GM18861 (cell line): ENCODE measurements around the gene SLC2A4.

ENCODE experiments used
- ATAC-seq: cut with Tn5 transposase; IDR thresholded peaks from one replicate; pipeline ENCODE4 v1.9.1; 2021; ENCODE audit not compliant: unreplicated experiment

The SLC2A4 gene

GRCh38 chr17:7263801-7264078 lies 17.8 kb upstream of the SLC2A4 start:
- ATAC-seq: no peak

- ATAC-seq: no peak
Measured at GRCh38 chr17:7266784-7267183, 14.7 kb upstream of the SLC2A4 start.

DNA sequence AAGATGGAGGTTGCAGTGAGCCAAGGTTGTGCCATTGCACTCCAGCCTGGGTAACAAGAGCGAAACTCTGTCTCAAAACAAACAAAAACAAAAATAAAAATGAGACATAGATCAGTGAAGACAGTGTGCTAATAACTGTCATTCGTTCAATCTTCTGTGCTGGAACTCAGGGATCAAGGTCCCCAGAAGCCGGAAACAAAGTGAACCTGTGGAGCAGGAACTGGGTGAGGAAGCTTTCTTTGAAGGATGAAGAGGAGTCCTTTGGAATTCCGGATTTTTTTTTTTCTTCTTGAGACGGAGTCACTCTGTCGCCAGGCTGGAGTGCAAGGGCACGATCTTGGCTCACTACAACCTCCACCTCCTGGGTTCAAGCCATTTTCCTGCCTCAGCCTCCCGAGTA lies 2.1 kb upstream of the SLC2A4 start:
- no peak for ATAC-seq

DNA sequence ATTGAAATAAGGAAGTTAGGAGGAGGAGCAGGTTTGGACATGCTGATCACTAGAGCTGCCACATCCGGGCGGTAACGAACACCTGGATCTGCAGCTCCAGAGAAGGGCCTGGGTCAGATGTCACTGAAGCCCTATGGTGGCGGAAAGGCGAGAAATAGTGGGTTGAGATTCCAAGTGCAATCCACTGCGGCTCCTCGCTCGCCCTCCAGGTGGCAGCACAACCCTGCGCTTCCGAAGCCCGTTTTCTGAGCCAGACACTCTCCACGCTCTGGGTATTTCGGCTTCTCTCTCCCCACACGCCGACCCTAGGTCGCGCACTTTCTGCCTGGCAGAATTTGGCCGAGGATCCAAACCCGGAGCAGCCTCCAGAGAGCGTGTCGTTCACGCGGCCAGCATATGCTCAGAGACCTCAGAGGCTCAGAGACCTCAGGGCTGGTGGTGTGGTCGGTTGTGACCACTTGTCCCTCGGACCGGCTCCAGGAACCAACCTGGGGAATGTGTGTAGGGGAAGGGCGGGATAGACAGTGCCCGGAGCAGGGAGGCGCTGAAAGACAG lies 922 bp upstream of the SLC2A4 start:
- ATAC-seq: peak; percentile 64

- ATAC-seq: no peak
Measured at GRCh38 chr17:7281953-7282751, 634 bp downstream of the SLC2A4 start.

DNA sequence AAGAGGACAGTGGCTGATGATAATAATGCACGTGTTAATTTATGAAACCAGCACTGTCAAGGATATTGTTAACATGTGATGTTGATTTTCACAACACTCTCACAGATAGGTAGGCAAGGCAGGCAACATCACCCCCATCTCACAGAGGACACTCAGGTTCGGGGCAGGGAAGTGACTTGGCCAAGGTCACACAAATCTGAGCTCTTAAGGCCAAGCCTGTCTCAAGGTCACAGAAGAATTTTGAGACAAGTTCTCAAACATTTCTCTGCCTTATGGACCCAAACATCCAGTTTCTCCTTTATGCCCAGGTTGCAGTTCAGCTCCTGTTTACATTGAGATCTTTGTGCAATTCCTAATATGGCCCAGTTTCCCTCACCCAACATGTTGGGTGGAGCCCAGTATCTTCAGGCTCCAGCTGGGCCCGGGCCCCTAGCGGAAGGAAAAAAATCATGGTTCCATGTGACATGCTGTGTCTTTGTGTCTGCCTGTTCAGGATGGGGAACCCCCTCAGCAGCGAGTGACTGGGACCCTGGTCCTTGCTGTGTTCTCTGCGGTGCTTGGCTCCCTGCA lies 1.3 kb downstream of the SLC2A4 start:
- no peak for ATAC-seq

GRCh38 chr17:7283471-7284216 lies 2.1 kb downstream of the SLC2A4 start:
- no peak for ATAC-seq

GRCh38 chr17:7284911-7285310 lies 3.4 kb downstream of the SLC2A4 start:
- ATAC-seq: no peak

- ATAC-seq: no peak
Measured at GRCh38 chr17:7285679-7286078, 4.2 kb downstream of the SLC2A4 start.

- no peak for ATAC-seq
Measured at GRCh38 chr17:7289256-7290032, 7.9 kb downstream of the SLC2A4 start.

GRCh38 chr17:7290166-7290565 lies 8.6 kb downstream of the SLC2A4 start:
- ATAC-seq: no peak

- ATAC-seq: no peak
Measured at GRCh38 chr17:7290685-7291084, 9.2 kb downstream of the SLC2A4 start.

DNA sequence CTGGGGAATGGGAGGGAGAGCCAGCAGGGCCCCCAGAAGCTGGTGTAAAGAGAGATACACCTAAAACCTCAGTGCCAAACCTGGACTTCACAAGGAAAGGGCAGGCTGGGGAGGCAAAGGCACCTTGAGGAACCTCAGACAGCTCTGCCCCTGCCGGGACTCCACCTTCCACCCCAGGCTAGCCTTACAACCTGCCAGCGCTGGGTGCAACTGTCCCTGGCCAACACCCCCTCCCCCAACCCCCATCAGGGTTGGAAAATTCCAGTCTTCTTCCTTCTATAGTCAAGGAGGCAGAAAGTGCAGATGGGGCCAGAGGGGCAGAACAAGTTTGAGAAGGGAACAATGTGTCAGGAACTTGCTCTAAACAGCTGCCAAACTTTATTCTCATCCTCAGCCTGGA lies 10.7 kb downstream of the SLC2A4 start:
- ATAC-seq: no peak

GRCh38 chr17:7292729-7293128 lies 11.2 kb downstream of the SLC2A4 start:
- no peak for ATAC-seq

DNA sequence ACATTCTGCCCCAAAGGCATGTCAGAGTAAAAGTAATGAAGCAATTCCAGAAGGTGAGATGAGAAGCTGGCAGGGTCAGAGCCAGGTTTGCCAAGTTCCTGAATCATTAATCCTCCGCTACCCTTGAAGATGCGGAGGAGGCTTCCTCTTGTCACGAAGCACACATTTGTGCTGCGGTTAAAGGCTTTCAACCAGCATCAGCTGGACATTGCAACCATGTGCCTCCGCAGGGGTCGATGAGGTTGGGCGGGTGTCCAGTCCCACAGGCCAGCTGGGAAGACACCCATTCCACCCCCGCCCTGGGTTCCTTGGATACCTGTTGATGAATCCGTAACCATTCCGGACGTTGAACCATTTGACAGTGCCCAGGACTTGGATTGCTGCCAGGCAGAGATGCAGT lies 11.6 kb downstream of the SLC2A4 start:
- ATAC-seq: no peak

GRCh38 chr17:7293816-7294613 lies 12.5 kb downstream of the SLC2A4 start:
- ATAC-seq: no peak

DNA sequence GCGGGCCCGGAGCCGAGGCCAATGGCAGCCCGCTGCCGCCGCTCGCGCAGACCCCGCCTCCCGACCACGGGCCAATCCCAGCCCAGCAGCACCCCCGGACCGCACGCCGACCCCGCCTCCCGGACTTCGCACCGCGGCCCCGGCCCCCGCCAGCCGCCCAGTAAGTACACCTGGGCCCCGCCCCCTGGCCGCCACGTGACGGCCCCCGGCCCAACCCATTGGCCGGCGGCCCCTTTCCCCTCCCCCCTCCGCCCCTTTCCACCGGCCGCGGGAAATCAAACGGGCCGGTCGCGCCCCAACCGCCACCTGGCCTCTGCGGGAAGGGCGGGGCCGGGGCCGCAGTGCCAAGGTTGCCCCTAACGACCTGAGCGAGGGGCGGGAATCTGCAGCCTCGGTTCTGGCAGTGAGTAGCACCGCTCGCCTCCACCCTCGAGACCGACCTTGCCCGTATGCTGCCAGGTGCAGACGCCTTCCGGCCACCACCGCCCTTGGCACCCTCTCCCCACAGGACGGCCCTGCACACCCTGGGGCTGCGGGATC lies 13.2 kb downstream of the SLC2A4 start, which contains the start of gene YBX2:
Gene YBX2, minus strand, starts transcription at position 26 of the 540 bp plus-strand sequence. CDS start 139 bp downstream, outside the sequence.
- ATAC-seq: no peak

DNA sequence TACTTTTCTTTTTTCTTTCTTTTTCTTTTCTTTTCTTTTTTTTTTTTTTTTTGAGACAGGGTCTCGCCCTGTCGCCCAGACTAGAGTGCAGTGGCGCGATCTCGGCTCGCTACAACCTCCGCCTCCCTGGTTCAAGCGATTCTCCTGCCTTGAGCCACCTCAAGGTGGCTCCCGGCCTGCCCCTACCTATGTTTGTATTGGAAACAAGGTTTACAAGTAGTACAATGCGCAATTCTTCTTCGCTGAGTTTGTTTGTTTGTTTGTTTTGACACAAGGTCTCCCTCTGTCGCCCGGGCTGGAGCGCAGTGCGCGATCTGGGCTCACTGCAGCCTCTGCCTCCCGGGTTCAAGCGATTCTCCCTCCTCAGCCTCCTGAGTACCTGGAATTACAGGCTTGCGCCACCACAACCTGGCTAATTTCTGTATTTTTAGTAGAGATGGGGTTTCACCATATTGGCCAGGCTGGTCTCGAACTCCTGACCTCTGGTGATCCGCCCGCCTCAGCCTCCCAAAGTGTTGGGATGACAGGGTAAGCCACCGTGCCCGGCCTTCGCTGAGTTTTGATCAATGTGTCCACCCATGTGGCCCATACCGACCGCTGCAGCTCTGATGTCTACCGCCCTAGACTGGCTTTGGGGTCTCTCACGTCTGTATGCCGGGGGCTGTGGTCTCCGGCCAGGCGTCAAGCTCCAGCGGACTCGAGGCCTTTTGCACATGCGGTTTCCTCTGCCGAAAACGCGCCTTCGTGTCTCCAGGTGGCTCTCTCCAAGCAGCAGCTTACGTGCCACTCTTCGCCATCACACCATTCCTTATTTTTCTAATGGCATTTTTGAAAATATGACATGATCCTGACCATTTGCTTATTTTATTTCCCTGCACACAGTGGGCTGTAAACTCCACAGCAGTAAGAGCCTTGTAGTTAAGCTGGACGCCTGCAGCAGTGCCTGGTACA lies 14.0 kb downstream of the SLC2A4 start:
- ATAC-seq: no peak
